HEK293T (cell line): ENCODE data around the gene STK25.

Experiments
- CTCF ChIA-PET: fragments of 350-600 bp; formaldehyde crosslinking; extraction: SDS; loops from one replicate; lab custom pipeline; 2021; ENCODE audit warnings: antibody characterized with exemption, inconsistent platforms; lab: Yijun Ruan, JAX
- POLR2A ChIA-PET: fragments of 350-600 bp; formaldehyde crosslinking; extraction: SDS; loops from one replicate; lab custom pipeline; 2020; ENCODE audit warnings: antibody characterized with exemption, inconsistent platforms; lab: Yijun Ruan, JAX
- DNase-seq: peaks from one replicate; pipeline ENCODE4 v3.0.0; 2012; ENCODE audit warnings: mixed read lengths; ENCODE audit errors: extremely low spot score
- ARNT ChIP-seq: fragments of 450-650 bp; IDR thresholded peaks from 2 replicates; pipeline ENCODE4 v1.6.1; 2017; ENCODE audit warnings: mild to moderate bottlenecking
- BHLHE40 ChIP-seq: fragments of 450-650 bp; IDR thresholded peaks from 2 replicates; pipeline ENCODE4 v1.6.1; 2016; ENCODE audit warnings: mild to moderate bottlenecking, moderate library complexity, borderline replicate concordance
- CTBP1 ChIP-seq: fragments of 450-650 bp; IDR thresholded peaks from 2 replicates; pipeline ENCODE4 v1.6.1; 2016; ENCODE audit warnings: borderline replicate concordance
- ELF4 ChIP-seq: fragments of 450-650 bp; IDR thresholded peaks from 2 replicates; pipeline ENCODE4 v1.6.1; 2017; ENCODE audit warnings: antibody characterized with exemption
- FOXA1 ChIP-seq: fragments of 450-650 bp; IDR thresholded peaks from 2 replicates; pipeline ENCODE4 v1.6.1; 2016; ENCODE audit warnings: mild to moderate bottlenecking
- FOXK2 ChIP-seq: fragments of 450-650 bp; IDR thresholded peaks from 2 replicates; pipeline ENCODE4 v1.6.1; 2016; ENCODE audit warnings: mild to moderate bottlenecking
- FOXM1 ChIP-seq: fragments of 450-650 bp; IDR thresholded peaks from 2 replicates; pipeline ENCODE4 v1.6.1; 2017; ENCODE audit warnings: mild to moderate bottlenecking, borderline replicate concordance
- HDGF ChIP-seq: fragments of 450-650 bp; IDR thresholded peaks from 2 replicates; pipeline ENCODE4 v1.6.1; 2017; ENCODE audit warnings: antibody characterized with exemption, borderline replicate concordance
- L3MBTL2 ChIP-seq: fragments of 450-650 bp; conservative IDR thresholded peaks from 2 replicates; pipeline ENCODE4 v1.6.1; 2016; ENCODE audit warnings: mild to moderate bottlenecking
- LEF1 ChIP-seq: fragments of 450-650 bp; IDR thresholded peaks from 2 replicates; pipeline ENCODE4 v1.6.1; 2017; ENCODE audit warnings: mild to moderate bottlenecking, borderline replicate concordance
- NFRKB ChIP-seq: fragments of 450-650 bp; IDR thresholded peaks from 2 replicates; pipeline ENCODE4 v1.6.1; 2016; ENCODE audit warnings: mild to moderate bottlenecking, moderate library complexity
- PKNOX1 ChIP-seq: fragments of 450-650 bp; IDR thresholded peaks from 2 replicates; pipeline ENCODE4 v1.6.1; 2016
- SP1 ChIP-seq: fragments of 450-650 bp; IDR thresholded peaks from 2 replicates; pipeline ENCODE4 v1.6.1; 2017
- SUZ12 ChIP-seq: fragments of 450-650 bp; IDR thresholded peaks from 2 replicates; pipeline ENCODE4 v1.6.1; 2016; ENCODE audit warnings: mild to moderate bottlenecking
- TARDBP ChIP-seq: fragments of 450-650 bp; IDR thresholded peaks from 2 replicates; pipeline ENCODE4 v1.6.1; 2016
- ZNF384 ChIP-seq: fragments of 450-650 bp; IDR thresholded peaks from 2 replicates; pipeline ENCODE4 v1.6.1; 2016

STK25 gene

GRCh38 chr2:241475267-241475666 lies 33.1 kb downstream of the STK25 start:
- no peak for DNase-seq
- ChIA-PET CTCF (no interaction called here), POLR2A (interaction anchor here (0.7 kb wide), 1 partner anchor 15 kb away, joined by 3 read pairs; no protein-coding TSS in a partner anchor)
- TF ChIP-seq FOXM1 (no peak), SP1 (no peak), HDGF (no peak)

GRCh38 chr2:241473399-241473798 lies 35.0 kb downstream of the STK25 start:
- TF ChIP-seq NFRKB (no peak), FOXK2 (no peak), ELF4 (no peak), ARNT (no peak), FOXM1 (no peak), ZNF384 (no peak), LEF1 (no peak), SUZ12 (no peak), PKNOX1 (no peak), TARDBP (no peak)
- ChIA-PET POLR2A (no interaction called here), CTCF (no interaction called here)
- no peak for DNase-seq

GRCh38 chr2:241469746-241470145 lies 38.6 kb downstream of the STK25 start:
- ChIA-PET CTCF (no interaction called here), POLR2A (no interaction called here)
- DNase-seq = no peak
- TF ChIP-seq SP1 = no peak
- no peak for TF ChIP-seq HDGF
- TF ChIP-seq PKNOX1 = no peak
- TF ChIP-seq SUZ12 = no peak
- no peak for TF ChIP-seq TARDBP
- no peak for TF ChIP-seq ELF4
- TF ChIP-seq LEF1 = no peak
- TF ChIP-seq L3MBTL2 = no peak
- TF ChIP-seq FOXM1 = no peak
- no peak for TF ChIP-seq FOXK2
- TF ChIP-seq CTBP1 = no peak
- no peak for TF ChIP-seq ZNF384
- TF ChIP-seq NFRKB = no peak
- TF ChIP-seq FOXA1 = no peak
- TF ChIP-seq ARNT = no peak

- no peak for DNase-seq
- POLR2A ChIA-PET = no interaction called here
- CTCF ChIA-PET = no interaction called here
- TF ChIP-seq CTBP1 (no peak), L3MBTL2 (no peak), ELF4 (no peak), HDGF (no peak), FOXK2 (no peak), ARNT (no peak), SUZ12 (no peak)
Measured at GRCh38 chr2:241468476-241468781, 40.0 kb downstream of the STK25 start.

GRCh38 chr2:241467777-241468475 lies 40.5 kb downstream of the STK25 start:
- ChIA-PET CTCF (no interaction called here), POLR2A (no interaction called here)
- TF ChIP-seq FOXM1 = no peak
- no peak for DNase-seq

GRCh38 chr2:241466230-241466629 lies 42.2 kb downstream of the STK25 start:
- ChIA-PET CTCF (no interaction called here), POLR2A (no interaction called here)
- DNase-seq = no peak
- TF ChIP-seq ELF4 (no peak), BHLHE40 (no peak), PKNOX1 (no peak), LEF1 (no peak), CTBP1 (no peak), SUZ12 (no peak), HDGF (no peak), ZNF384 (no peak), FOXK2 (no peak), ARNT (no peak), L3MBTL2 (no peak), TARDBP (no peak), SP1 (no peak), FOXA1 (no peak), NFRKB (no peak)

- CTCF ChIA-PET = no interaction called here
- TF ChIP-seq LEF1 (no peak), TARDBP (no peak), FOXA1 (no peak), HDGF (no peak), BHLHE40 (no peak), CTBP1 (no peak), L3MBTL2 (no peak), FOXM1 (no peak), NFRKB (no peak), SP1 (no peak), ARNT (no peak)
- POLR2A ChIA-PET = no interaction called here
- DNase-seq = no peak
Measured at GRCh38 chr2:241465543-241465942, 42.8 kb downstream of the STK25 start.
